HG03558 (cell line): ENCODE measurements around the gene SKI.

Source experiments
- ATAC-seq: cut with Tn5 transposase; IDR thresholded peaks from one replicate; pipeline ENCODE4 v1.9.1; 2021; ENCODE audit warnings: moderate number of reproducible peaks; ENCODE audit not compliant: unreplicated experiment; ENCODE audit errors: extremely low read depth

The SKI gene

DNA sequence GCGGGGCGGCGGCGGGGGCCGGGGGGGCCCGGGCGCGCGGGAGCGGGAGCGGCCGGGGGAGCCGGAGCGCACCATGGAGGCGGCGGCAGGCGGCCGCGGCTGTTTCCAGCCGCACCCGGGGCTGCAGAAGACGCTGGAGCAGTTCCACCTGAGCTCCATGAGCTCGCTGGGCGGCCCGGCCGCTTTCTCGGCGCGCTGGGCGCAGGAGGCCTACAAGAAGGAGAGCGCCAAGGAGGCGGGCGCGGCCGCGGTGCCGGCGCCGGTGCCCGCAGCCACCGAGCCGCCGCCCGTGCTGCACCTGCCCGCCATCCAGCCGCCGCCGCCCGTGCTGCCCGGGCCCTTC, 546 bp downstream of the SKI start:
- ATAC-seq = no peak

DNA sequence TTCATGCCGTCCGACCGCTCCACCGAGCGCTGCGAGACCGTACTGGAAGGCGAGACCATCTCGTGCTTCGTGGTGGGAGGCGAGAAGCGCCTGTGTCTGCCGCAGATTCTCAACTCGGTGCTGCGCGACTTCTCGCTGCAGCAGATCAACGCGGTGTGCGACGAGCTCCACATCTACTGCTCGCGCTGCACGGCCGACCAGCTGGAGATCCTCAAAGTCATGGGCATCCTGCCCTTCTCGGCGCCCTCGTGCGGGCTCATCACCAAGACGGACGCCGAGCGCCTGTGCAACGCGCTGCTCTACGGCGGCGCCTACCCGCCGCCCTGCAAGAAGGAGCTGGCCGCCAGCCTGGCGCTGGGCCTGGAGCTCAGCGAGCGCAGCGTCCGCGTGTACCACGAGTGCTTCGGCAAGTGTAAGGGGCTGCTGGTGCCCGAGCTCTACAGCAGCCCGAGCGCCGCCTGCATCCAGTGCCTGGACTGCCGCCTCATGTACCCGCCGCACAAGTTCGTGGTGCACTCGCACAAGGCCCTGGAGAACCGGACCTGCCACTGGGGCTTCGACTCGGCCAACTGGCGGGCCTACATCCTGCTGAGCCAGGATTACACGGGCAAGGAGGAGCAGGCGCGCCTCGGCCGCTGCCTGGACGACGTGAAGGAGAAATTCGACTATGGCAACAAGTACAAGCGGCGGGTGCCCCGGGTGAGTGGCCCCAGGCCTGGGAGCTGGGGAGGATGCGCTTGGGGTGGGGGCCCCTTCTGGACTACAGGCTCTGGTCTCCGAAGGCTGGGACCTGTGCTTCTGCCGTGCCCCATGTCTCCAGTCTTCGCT, 1.1 kb downstream of the SKI start:
- ATAC-seq = no peak

DNA sequence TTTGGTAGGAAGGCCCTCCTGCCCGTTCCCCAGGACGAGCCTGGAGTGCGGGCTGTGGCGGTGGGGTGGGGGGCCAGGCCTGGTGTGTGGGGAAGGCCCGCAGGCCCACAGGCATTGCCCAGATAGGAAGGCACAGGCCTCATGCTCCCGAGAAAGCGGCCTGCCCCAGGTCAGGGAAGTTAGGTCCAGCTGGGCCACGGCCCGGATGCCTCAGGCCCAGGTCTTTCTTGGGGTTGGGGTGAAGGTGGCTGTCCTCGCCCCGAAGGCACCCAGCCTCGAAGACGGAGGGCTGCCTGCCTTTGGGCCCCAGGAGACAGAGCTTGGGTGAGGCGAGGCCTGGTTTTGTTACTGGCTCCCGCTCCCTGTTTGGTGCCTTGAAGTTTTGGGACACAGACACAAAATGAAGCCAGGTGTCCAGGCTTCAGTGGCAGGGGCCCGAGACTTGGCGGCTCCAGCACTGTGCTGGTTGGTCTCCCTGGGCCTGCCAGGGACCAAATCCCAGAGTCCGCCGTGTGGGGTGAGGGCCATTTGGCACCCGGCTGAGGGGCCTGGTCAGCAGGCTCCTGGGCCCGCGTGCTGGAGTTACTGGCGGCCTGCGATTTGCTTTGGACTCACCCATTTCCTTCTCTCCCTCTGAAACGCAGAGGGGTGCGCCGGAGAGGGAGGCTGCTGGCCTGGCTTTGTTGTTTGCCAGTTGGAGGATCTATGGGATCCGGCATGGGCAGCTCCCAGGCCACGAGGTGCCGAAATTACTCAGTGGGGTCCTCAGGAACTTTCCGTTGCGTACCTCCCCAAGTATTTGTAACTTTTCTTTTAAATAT, 2.0 kb downstream of the SKI start:
- no peak for ATAC-seq

DNA sequence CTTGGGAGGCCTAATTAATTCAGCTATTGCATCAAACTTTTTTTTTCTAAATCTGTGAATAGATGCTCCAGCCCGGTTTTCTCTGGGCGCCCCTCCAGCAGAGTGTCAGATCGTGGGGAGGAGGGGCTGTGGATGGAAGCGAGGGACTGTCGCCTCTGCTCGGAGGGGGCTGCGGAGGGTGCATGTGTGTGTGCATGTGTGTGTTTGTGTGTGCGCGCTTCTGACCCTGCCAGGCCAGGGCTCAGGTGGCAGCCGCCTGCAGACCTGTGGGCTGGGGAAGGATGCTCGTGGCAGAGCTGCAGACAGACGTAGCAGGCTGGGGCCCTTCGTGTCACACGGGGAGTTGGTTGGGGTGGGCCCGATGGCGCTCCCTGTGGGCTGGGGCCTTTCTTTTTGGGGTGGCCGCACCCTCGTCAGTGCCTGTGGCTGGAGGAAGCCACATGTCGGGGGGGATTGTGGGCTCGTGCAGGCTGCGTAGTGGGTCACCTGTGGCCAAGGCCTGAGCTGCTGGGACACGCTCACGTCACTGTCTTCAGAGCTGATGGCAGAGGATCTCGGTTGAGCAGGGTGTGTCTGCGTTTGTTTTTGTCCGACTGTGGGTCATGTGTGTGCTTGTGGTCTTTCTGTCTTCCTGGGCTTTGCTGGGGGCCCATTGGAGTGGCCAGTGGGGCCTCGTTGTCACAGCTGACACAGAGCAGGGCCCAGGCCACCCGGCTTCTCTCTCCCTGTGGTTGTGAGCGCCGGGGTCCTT, 2.8 kb downstream of the SKI start:
- ATAC-seq = no peak

DNA sequence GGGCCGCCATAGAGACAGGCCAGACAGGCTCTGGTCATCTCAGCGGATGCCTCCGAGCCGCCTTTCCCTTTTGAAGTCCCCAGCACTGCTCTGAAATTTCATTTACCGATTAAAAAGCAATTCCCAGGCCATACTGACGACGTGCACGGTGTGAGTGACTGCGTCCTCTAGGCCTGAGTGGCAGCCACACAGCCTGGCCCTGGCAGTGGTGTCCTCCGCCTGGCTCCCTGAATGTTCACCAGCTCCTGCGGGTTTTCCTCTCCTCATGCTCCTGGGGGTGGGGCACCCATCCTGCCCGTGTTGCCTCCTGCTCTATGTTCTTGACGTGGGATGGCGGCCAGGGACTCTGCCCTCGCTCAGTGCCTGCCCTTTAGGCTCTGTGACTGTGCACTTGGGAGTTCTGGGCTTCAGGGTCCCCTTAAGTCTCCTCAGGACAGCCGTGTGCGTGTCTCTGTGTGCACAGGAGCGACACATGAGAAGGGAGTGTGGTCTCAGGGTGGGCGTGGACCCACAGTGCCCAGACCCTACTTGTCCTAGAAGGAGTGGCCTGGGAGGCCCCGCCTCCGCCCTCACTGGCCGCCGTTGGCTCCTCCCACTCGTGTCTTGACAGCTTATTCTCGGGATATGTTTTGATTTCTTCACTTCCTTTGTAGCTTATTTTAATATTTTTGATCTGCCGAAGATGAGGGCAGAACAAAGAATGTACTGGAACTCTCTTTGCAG, 3.6 kb downstream of the SKI start:
- ATAC-seq = no peak

DNA sequence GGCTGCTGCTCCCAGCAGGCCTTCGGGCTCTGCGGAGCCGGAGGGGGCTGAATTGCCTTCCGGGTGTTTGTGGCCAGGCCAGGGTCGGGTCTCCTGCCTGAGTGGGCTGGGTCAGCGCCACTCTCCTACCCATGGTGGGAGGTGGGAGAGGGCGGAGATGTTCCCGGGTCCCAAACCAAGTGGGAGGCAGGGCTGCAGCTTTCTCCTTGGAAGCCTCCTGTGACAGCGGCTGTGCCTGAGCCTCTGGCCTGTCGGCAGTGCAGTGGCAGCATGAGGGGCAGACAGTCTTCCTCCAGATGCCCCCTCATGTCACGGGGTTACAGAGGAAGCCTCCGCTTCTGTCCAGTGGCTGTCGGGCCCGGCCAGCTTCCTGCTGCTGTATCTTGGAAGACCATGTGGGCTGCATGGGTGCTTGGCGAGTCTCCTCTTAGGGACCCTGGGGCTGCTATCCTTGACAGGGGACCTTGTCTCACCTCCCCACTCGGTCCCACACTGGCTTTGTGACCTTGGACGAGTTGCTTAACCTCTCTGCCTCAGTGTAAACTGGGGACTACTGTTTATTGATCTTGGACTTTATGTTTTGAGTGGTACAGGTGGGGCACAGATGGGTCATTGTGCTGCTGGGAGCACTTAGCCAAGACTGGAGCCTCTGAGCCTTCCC, 4.3 kb downstream of the SKI start:
- ATAC-seq = no peak

DNA sequence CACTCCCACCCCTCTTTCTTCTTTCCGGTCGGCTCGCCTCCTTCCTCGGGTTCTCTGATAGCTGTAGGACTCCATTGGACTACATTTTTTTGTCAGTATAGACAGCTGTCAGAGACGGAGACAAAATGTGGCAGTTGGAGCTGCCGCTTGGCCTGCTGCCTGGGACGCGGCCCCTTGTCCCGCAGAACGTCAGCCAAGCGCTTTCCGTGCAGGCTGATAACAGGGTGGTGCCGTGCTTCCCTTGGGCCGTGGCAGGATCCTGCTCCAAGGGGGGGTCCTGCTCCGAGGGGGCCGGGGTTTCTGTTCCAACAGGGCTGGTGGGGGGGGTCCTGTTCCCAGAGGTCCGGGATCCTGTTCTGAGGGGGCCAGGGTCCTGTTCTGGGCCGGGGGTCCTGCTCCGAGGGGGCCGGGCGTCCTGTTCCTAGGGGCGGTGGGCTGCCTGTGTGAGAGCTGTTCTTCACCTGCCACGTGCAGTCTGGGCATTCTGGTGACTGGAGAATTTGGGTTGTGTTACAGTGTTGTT, 4.9 kb downstream of the SKI start:
- no peak for ATAC-seq

DNA sequence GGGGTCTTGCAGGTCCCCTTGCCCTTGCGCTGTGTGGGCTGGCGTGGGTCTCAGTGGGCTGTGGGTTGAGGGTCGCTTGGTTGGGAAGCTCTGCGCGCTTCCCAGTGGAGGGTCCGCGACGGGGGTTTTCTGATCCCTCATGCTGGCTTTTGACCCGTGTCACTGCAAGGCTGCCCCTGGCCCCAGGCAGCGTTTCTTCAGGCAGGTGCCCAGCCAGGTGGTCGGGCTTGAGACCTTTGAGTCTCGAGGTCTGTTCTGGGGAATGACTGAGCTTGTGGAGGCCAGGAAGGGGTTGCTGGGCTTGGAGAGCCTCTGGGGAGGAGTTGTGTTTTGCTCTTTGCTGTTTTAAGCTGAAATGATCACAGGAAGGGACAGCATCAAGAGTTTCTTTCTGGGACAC, 5.3 kb downstream of the SKI start:
- no peak for ATAC-seq

DNA sequence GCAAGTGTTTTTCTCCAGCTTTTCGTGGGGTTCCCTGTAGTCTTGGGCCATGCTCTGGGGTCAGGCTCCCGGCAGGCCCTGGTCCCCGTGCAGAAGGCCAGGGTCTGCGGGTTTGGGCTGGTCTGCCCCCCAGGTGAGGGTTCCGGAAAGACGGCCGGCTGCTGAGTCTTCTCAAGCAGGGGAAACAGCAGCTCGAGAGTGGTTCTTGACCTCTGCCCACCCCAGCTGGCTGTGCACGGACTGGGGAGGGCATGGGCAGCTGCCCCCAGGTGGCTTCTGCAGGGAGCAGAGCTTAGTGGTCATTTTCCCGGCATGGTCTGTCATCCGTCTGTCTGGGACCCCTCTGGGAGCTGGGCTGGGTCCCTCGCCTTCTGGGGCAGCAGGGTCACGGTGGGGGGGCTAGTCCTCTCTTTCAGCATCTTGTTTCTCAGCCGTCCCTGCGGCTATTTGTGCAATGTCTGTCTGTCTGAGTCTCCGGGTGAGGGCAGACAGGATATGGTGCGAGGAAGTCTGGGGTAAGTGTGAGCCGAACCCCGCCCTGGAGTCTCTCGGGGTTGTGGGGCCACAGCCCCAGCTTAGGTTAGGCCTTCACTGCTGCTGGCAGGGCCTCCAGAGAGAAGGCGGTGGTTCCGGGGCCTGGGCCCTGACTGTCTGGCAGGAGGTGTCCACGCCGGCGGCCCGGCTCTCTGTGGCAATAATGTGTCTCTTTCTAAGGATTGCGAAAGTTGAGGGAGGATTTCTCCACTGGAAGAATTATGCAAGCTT, 6.1 kb downstream of the SKI start:
- no peak for ATAC-seq

DNA sequence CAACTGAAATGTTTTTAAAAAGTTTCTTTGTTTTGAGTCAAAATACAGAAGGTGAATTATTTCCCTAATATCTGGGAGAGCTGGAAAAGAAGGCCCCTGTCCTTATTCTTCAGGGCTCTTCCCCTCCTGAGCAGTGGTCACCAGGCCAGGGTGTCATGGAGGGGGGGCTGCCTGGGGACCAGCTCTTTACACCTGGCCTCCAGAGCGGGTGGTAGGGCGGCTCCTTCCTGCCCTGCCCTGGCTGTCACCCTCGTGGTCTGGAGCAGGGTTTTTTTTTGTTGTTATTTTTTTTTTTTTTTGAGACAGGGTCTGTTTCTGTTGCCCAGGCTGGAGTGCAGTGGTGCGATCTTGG, 6.6 kb downstream of the SKI start:
- no peak for ATAC-seq

DNA sequence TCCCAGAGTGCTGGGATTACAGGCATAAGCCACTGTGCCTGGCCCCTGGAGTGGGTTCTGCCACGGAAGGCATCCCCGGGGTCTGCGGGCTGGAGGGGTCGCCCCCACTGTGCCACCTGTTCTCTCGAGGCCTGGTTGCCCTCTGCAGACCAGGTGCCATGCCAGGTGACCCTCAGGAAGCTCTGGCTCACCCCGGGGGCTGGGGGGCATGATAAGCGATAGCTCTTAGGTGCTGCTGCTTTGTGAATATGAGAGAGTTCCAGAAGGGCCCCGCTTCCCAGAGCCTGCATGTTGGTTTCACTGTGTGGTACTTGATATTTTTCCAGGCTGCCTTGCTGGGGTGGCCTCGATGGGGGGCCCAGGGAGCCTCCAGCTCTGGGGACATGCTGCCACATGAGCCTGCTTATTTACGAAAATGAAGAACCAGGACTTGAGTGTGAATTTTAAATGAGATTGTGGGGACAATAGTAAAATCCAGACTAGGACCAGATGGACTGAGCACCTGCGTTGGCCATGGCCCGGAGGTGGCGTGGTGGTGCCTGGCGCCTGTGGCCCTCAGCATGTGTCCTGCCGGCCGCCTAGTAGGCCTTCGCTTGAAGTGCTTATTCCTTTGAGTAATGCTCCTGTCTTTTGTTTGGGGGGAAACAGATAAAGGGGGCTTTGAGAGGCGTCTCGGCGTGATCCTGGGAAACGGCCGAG, 7.3 kb downstream of the SKI start:
- no peak for ATAC-seq

DNA sequence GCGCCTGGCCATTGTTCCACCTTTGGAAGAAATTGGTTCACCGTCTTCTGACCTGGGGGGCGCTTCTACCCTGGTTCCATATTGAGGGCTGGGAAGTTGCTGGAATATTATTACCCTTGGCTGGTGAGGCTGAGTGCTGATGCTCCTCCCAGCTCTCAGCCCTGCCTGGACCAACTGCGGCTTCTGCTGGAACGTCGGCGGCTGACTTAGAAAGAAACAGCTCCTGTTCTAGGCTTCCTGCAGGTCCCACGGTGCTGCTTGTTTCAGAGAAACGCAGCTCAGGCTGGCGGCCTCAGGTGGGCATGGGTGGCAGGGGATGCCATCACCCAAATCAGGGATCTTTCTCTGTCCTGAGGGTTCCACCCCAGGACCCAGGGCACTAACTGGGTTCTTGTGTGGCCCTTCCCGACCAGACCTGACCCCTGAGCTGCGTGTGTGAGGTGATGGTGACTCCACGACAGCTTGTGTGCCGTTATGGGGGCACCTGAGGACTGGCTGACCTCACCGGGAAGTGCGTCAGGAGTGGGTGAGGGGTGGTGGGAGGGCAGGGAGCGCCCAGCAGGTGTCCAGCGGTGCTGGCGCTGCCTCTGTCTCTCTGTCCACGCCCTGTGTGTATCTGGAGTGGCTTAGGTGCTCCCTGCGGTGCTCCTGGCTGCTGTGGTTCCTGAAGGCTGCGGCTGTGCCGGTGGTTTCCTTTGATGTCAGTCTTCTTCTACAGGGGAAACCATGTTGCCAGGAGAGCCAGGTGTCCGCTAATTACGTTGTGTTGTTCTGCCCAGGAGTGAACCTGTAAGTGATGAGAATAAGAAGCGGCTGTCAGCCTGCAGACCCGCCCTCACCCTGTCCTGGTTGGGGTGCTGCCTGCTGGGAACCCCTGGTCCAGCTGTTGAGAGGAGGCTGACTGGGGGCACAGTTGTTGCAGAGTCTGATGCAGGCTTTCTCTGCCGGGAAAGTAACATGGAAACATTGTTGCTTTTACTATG, 8.9 kb downstream of the SKI start:
- ATAC-seq = no peak

DNA sequence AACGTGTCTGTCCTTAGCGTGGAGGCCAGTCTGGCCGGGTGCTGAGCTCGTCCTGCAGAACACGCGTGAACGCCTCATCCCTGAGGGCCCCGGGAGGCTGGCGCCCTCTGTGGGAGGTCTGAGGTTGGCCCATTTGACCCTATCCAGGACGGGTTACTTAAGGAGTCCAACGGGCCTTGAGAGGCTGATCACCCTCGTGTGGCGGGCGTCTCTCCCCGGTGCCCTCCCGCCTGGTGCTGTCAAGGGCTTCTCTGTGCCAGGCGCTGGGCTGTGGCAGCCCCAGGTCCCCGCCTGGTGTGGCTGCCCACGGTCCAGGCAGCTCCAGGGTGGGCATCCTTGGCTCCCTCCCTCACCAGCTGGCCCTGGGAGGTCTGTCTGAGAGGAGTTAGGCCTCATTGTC, 9.7 kb downstream of the SKI start:
- no peak for ATAC-seq

DNA sequence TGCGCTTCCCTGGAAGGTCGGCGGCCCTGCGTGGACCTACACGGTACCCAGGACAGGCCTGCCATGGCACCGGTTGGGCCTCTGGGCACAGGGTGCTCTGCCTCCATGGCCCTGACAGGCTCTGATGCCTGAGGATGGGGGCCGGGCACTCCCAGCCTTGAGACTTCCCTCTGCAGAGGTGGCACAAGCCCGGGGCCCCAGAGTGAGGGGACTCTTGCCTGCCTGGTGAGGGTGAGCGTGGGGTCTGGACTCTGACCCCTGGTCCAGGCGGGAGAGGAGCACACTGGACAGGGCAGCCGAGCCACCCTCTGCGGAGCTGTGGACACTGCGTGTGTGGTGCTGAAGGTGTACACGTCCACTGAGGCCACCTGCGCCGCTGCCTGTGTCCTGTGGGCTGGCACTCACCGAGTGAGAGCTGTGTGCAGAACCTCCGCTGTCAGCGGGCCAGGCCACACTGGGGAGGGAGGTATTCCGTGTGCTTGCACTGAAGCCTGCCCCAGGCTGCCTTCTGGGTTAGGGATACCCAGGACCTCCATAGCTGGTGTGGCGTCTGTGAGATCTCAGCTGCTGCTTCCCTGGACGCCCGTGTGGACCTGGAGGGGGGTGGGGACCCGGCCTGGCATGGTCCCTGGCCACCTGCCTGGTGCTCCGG, 10.4 kb downstream of the SKI start:
- ATAC-seq = no peak

DNA sequence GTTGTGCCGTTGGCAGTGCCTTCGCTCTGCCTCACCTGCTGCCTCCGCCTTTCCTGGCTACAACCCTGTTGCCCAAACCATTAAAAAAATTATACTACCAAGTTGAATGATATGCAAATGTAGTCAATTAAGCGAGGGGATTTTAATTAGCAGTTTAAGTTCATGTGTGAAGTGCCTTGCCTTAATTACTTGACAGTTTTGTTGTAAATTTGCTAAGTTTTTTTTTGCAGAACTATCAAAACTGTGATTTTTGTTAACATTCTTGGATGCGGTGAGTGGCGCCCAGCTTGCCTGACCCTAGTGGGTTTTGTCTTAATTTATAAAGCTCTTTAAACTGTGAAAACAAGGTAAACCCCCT, 10.9 kb downstream of the SKI start:
- no peak for ATAC-seq

DNA sequence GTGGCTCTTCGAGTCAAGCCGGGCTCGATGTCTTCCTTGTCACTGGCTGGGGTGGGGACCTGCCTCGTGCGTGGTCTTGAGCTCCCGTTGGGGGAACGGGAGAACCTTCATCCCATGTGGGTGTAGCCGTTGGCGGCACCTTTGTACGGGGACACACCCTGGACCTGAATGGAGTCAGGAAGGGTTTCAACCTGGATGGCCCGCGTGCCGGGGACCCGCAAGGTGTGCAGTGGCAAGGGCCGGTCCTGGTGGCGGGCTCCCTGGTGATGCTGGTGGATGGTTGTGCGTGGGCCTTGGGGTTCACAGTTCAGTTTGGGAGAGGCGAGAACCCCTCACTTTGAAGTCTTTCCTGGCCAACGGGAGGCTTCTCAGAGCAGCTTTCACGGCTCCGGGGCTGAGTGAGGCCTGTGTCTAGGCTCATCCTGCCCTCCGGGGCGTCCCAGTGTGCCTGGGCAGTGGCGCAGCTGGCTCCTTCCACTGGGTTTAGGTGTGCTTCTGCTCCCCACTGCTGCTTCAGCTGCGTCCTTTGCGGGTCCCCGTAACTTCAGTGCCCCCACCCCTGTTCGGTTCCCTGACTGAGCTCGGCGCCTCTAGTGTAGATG, 11.4 kb downstream of the SKI start:
- ATAC-seq = no peak
